Brain pericyte (primary cell): ENCODE data around the gene CIT.
"Not testable (repeated sequence)": the region's sequence is repeated elsewhere in the genome, so short reads cannot be mapped to it uniquely, and the experiment has no call there.

Source experiments
- DNase-seq: peaks from one replicate; pipeline ENCODE4 v3.0.0-alpha.2; 2012; ENCODE audit warnings: low read depth, low spot score

The CIT gene

GRCh38 chr12:119740830-119741229 lies 136.3 kb downstream of the CIT start:
- DNase-seq: no peak

- no peak for DNase-seq
Measured at GRCh38 chr12:119735079-119735478, 142.0 kb downstream of the CIT start.

GRCh38 chr12:119730381-119730780 lies 146.7 kb downstream of the CIT start:
- DNase-seq: no peak

GRCh38 chr12:119729871-119730270 lies 147.2 kb downstream of the CIT start:
- DNase-seq: no peak

GRCh38 chr12:119728444-119728745 lies 148.7 kb downstream of the CIT start:
- no peak for DNase-seq

GRCh38 chr12:119727600-119728443 lies 149.3 kb downstream of the CIT start:
- no peak for DNase-seq

- no peak for DNase-seq
Measured at GRCh38 chr12:119725523-119725922, 151.6 kb downstream of the CIT start.

- DNase-seq: no peak
Measured at GRCh38 chr12:119721306-119721705, 155.8 kb downstream of the CIT start.

- no peak for DNase-seq
Measured at GRCh38 chr12:119720349-119720748, 156.8 kb downstream of the CIT start.

- DNase-seq: no peak
Measured at GRCh38 chr12:119718141-119718540, 159.0 kb downstream of the CIT start.

- DNase-seq: no peak
Measured at GRCh38 chr12:119715268-119715620, 161.9 kb downstream of the CIT start.

- no peak for DNase-seq
Measured at GRCh38 chr12:119714614-119715267, 162.4 kb downstream of the CIT start.

- no peak for DNase-seq
Measured at GRCh38 chr12:119713551-119714031, 163.5 kb downstream of the CIT start.

GRCh38 chr12:119712721-119713120 lies 164.4 kb downstream of the CIT start:
- DNase-seq: no peak

GRCh38 chr12:119711693-119712092 lies 165.4 kb downstream of the CIT start:
- DNase-seq: no peak

GRCh38 chr12:119710965-119711551 lies 166.1 kb downstream of the CIT start:
- DNase-seq: no peak

- DNase-seq: no peak
Measured at GRCh38 chr12:119710374-119710964, 166.7 kb downstream of the CIT start.

- not testable (repeated sequence) for DNase-seq
Measured at GRCh38 chr12:119706427-119706826, 170.7 kb downstream of the CIT start.

- no peak for DNase-seq
Measured at GRCh38 chr12:119705182-119705581, 171.9 kb downstream of the CIT start.

GRCh38 chr12:119704065-119704747 lies 172.9 kb downstream of the CIT start:
- DNase-seq: no peak

- DNase-seq: no peak
Measured at GRCh38 chr12:119700078-119700477, 177.0 kb downstream of the CIT start.

- no peak for DNase-seq
Measured at GRCh38 chr12:119699199-119699760, 177.8 kb downstream of the CIT start.
